ENCODE results near the gene USF2. TPM values are rescaled to one million over a fixed set of nuclear protein-coding genes. Genes with fewer than 3 reads are reported as not detected.

Gene USF2
- total RNA-seq, 1 experiment from 2014 or later: 43.9 TPM

DNA sequence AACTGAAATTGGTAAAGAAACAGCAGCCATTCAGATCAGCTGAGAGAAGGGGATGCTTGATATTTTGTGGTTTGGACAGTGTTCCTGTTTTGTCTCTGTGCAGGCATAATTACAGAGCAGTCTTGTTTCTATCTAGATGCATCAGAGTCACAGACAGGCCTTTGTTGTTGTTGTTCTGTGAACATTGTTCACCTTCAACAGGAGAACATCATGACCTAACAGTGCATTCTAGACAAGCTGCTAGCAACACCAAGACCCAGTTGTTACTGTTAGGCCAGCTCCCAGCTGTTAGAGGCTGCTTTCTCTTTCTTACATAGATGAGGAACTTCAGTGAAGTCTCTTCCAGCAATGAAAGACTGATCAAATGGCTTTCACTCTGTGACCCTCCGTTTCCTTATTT lies 28.4 kb upstream of the USF2 start:
- no peak for DNase-seq (ENCODE audit: extremely low read depth, low read depth)

GRCh38 chr19:35241417-35241816 lies 27.3 kb upstream of the USF2 start:
- DNase-seq (ENCODE audit: extremely low read depth, low read depth): no peak

DNA sequence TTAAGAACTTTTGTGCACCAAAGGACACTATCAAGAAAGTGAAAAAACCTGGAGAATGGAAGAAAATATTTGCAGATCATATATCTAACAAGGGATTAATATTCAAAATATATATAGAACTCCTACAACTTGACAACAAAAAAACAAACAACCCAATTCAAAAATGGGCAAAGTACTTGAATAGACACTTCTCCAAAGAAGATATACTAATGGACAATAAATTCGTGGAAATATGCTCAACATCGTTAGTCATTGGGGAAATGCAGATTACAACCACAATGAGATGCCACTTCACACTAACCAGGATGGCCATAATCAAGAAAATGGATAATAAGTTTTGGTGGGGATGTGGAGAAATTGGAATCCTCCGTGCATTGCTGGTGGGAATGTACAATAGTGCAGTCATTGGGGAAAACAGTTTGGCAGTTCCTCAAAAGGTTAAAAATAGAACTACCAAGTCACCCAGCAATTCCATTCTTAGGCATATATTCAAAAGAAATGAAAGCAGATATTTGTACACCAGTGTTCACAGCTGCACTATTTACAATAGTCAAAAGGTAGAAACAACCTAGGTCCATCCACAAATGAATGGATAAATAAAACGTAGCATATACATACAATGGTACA lies 22.2 kb upstream of the USF2 start:
- DNase-seq (ENCODE audit: extremely low read depth, low read depth): no peak

DNA sequence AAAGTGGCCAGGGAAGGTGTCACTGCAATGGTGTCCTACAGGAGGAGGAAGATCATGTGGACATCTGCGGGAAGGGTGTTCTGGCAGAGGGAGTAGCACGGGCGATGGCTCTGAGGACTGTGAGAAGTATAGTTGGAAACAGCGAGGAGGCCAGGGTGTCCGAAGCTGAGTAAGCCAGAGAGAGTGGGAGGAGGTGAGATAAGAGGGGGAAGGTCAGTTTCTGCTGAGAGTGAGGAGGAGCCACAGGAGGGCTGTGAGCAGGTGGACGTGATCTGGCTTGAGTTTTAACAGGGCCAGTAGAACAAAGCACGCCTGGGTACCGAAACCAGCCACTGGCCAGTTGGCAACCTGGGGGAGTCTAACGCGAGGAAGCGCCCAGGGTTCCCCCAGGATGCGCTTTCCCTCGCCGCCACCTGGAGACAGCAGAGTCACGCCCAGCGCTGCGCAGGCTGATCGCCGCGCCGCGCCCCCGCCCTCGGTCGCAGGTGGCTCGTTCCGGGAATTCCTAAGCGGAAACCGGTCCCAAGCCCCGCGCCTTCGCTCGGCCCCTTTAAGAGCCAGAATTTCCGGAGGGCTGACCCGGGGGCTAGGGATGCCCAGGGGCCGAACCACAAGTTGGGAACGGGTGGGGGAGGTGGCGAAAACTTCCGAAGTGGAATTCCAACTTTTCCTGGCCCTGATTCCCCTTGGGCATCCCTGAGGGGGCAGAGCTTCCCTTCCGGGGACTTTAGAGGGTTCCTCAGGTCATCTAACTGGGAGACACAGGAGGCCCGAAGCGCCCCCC lies 21.0 kb upstream of the USF2 start:
- no peak for DNase-seq (ENCODE audit: extremely low read depth, low read depth)

GRCh38 chr19:35248310-35249145 lies 20.2 kb upstream of the USF2 start, which contains the start of gene LSR:
TSS of gene LSR (plus strand) at chr19:35249002. CDS start at chr19:35249023, 21 bp downstream.
- no peak for DNase-seq (ENCODE audit: extremely low read depth, low read depth)

DNA sequence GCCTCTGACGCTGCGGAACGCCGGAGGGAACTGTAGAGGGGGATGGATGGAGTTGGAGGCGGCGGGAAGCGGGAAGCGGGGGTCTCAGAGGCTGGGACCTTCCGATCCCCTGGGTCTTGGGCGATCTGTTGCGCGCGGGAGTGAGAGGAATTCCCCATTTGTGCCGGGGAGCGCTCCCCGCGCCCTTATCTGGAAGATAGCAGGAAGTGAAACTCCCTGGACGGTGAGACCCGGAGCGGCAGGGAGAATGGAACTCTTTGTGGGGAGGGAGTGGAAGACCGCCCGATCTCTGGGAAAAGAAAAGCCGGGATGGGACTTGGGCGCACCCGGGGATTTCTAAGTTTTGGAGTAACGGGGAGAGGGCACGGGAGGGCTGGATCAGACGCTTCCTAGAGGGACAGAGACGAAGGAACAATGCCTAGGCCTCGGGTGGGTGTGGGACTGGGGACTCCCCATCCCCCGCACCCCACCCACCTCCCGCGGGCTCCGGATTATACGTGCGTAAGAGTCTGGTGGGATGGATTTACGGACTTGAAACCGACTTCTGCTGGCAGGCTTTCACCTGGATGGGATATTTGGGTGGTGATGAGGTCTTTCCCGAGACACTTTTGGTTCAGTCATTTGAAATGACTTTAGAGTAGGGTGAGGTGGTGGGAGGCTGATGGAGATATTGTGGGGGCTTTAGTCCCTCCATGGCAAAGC lies 19.5 kb upstream of the USF2 start:
- DNase-seq (ENCODE audit: extremely low read depth, low read depth): no peak

DNA sequence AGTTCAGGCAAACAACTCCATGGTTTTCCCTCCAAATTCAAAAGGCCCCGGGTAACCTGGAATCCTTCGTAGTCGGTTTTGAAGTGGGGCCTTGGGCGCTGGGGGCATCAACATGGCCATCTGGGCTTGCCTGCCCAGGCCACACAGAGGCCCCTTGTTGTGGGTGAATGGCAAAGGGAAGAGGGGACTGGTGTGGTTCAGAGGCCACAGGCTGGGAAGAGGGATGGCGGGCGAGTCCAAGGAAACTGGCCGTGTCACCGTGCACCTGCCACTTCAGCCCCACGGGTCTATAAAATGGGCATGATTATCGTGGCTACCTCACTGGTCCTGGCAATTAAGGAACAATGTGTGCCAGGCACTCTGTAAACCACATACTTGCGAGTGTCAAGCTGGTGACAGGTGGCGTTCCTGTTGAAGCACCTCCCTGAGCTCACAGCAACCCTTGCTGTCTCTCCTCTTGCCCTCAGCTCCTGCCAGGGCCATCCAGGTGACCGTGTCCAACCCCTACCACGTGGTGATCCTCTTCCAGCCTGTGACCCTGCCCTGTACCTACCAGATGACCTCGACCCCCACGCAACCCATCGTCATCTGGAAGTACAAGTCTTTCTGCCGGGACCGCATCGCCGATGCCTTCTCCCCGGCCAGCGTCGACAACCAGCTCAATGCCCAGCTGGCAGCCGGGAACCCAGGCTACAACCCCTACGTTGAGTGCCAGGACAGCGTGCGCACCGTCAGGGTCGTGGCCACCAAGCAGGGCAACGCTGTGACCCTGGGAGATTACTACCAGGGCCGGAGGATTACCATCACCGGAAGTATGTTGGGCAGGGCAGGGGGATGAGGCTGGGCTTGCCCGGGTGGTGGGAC lies 18.7 kb upstream of the USF2 start:
- no peak for DNase-seq (ENCODE audit: extremely low read depth, low read depth)

- DNase-seq (ENCODE audit: extremely low read depth, low read depth): no peak
Observed at GRCh38 chr19:35251456-35251855, 17.3 kb upstream of the USF2 start.

DNA sequence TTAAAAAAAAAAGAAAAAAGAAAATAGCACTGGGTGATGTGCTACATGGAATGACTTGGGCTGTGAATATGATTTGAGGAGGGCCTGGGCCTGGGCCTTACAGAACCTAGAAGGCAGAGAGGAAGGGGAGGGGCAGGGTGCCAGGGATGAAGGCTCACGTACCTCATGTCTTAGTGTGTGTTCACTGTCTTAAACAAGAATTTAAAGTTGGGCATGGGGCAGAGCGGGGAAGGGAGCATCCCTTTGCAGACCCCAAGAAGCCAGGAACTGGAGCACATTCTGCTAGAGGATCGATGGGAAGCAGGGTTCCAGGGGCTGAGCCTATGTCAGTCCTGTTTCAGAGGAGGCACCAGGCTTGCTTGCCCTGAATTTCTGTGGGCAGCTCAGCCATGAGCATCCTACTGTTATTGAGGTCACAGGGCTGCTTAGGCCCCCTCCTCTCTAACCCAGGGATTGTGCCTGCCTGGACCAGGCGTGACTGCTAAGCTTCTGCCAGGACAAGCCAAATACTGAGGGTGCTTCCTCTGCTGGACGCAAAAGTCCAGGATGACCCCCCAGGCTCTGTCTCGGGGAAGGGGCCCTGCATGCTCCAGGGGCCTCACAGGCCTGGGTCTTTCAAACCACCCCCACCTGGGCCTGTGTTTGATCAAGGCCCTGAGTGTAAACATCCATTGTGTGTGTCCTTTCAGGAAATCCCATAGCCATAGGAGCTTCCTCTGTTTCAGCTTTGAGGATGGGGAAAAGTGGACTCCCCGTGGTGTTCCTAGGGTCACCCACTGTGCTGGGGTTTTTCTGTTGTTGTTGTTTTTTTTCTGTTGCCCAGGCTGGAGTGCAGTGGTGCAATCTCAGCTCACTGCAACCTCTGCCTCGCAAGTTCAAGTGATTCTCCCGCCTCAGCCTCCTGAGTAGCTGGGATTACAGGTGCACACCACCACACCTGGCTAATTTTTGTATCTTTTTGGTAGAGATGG lies 15.2 kb upstream of the USF2 start:
- no peak for DNase-seq (ENCODE audit: extremely low read depth, low read depth)

- DNase-seq (ENCODE audit: extremely low read depth, low read depth): no peak
Observed at GRCh38 chr19:35254341-35255297, 14.1 kb upstream of the USF2 start.

DNA sequence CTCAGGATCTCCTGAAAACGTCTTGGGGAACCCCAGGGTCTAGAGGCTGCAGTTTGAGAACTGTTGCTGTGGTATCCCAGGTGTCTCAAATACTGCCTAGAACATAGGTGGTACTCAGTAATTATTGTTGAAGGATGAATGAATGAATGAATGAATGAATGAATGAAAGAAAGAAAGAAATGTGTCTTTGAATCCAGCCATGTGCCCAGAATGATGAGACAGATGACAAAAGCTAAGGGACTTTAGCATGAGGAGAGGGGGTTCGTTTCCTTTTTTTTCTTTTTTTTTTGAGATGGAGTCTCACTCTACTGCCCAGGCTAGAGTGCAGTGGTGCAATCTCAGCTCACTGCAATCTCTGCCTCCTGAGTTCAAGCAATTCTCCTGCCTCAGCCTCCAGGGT lies 12.2 kb upstream of the USF2 start:
- no peak for DNase-seq (ENCODE audit: extremely low read depth, low read depth)

GRCh38 chr19:35257113-35257461 lies 11.7 kb upstream of the USF2 start:
- no peak for DNase-seq (ENCODE audit: extremely low read depth, low read depth)

DNA sequence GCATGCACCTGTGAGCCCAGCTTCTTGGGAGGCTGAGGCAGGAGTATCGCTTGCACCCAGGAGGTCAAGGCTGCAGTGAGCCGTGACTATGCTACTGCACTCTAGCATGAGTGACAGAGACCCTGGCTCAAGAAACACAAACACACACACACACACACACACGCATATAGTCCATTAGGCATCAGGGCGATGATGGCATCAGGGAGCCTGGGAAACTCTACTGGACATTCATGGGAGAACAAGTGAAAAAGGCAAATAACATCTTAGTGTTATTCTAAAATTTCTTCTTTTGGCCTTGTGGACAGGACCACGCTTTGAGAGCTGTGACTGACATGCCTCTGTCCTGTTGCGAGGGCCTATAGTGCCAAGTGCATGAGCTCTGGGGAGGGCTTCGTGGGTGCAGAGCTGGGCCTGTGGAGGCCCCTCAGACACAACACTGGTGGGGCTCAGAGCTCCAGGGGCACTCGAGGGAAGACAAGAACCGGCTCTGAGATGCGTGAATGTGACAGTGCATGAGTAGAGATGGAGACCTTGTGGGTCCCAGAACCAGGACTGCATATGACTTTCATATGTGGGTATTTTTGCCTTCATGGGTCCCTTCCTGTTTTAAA lies 8.0 kb upstream of the USF2 start:
- no peak for DNase-seq (ENCODE audit: extremely low read depth, low read depth)

DNA sequence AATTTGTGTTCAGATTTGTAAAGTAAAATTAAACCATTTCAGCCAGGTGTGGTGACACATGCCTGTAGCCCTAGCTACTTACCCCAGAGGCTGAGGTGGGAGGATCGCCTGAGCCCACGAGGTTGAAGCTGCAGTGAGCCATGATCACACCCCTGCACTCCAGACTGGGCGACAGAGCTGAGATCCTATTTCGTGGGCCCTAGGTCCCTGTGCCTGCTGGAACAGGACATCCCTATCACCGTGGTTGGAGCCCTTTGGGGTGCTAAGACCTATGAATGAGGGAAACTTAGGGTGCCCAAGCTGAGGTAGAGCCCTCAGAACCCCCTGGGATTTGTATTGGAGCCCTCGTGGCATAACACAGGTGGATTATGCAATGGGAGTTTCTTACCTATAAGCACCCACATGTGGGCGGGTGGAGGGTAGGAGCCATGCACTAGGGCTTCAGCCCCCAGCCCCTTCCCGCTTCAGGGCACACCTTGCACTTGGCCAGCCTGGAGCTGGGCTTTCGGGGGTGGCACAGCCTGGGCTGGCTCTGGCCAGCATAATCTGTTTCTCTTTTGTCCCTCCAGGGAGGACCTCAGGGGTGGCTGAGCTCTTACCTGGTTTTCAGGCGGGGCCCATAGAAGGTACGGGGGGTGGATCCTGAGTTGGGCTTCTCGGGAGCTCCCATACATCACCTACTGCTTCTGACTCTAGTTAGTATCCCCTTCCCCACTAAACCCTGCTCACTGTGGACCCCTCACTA lies 7.2 kb upstream of the USF2 start:
- DNase-seq (ENCODE audit: extremely low read depth, low read depth): no peak

DNA sequence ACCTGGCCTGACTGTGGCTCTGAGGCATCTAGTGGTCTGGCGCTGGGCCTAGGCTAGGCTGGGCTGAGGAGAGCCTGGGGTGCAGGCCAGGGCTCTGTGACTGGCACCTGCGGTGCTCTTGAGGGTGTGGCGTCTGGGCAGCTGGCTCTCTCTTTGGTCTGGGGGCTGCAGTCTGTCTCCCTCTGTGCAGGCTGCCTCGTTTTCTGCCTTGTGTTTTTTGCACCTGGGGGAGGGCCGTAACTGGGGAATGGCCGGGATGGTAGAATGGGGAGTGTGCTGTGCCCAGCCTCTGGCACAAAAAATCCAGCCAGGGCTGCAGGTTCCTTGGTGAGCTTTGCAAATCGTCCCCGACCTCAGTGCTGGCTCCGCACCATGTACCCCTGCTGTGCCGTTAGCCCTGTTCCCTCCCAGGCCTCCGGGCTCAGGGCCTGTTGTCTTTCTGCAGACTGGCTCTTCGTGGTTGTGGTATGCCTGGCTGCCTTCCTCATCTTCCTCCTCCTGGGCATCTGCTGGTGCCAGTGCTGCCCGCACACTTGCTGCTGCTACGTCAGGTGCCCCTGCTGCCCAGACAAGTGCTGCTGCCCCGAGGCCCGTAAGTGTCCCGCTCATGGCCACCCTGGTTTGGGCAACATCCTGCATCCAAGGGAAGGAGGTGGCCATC lies 6.5 kb upstream of the USF2 start:
- no peak for DNase-seq (ENCODE audit: extremely low read depth, low read depth)

All from NCI-H460 (cell line).